ENCODE results near the gene LUZP2.

LUZP2 gene

GRCh38 chr11:24636291-24636629 lies 139.4 kb downstream of the LUZP2 start:
- DNase-seq, result no peak

GRCh38 chr11:24637520-24637919 lies 140.7 kb downstream of the LUZP2 start:
- no peak for DNase-seq

- no peak for DNase-seq
These were observed 145.8 kb downstream of the LUZP2 start for GRCh38 chr11:24642648-24643047.

GRCh38 chr11:24645563-24645962 lies 148.7 kb downstream of the LUZP2 start:
- DNase-seq, result no peak

GRCh38 chr11:24651873-24652272 lies 155.0 kb downstream of the LUZP2 start:
- DNase-seq, result no peak

GRCh38 chr11:24653901-24654300 lies 157.0 kb downstream of the LUZP2 start:
- DNase-seq, result no peak

GRCh38 chr11:24661331-24661730 lies 164.5 kb downstream of the LUZP2 start:
- no peak for DNase-seq

- DNase-seq, result no peak
These were observed 167.5 kb downstream of the LUZP2 start for GRCh38 chr11:24664399-24664798.

- no peak for DNase-seq
These were observed 170.6 kb downstream of the LUZP2 start for GRCh38 chr11:24667353-24667968.

GRCh38 chr11:24678703-24679348 lies 182.0 kb downstream of the LUZP2 start:
- no peak for DNase-seq

- no peak for DNase-seq
These were observed 183.0 kb downstream of the LUZP2 start for GRCh38 chr11:24679821-24680351.

GRCh38 chr11:24683583-24683982 lies 186.7 kb downstream of the LUZP2 start:
- DNase-seq, result no peak

GRCh38 chr11:24685821-24686220 lies 189.0 kb downstream of the LUZP2 start:
- no peak for DNase-seq

- DNase-seq, result no peak
These were observed 190.8 kb downstream of the LUZP2 start for GRCh38 chr11:24687531-24688147.

- DNase-seq, result no peak
These were observed 192.1 kb downstream of the LUZP2 start for GRCh38 chr11:24688981-24689380.

GRCh38 chr11:24697522-24698111 lies 200.8 kb downstream of the LUZP2 start:
- DNase-seq, result no peak

- no peak for DNase-seq
These were observed 207.9 kb downstream of the LUZP2 start for GRCh38 chr11:24704716-24705115.

- no peak for DNase-seq
These were observed 208.6 kb downstream of the LUZP2 start for GRCh38 chr11:24705474-24705873.

- DNase-seq, result no peak
These were observed 211.8 kb downstream of the LUZP2 start for GRCh38 chr11:24708616-24709015.

- DNase-seq, result no peak
These were observed 213.2 kb downstream of the LUZP2 start for GRCh38 chr11:24709928-24710565.

GRCh38 chr11:24714601-24715000 lies 217.7 kb downstream of the LUZP2 start:
- no peak for DNase-seq

- DNase-seq, result no peak
These were observed 219.6 kb downstream of the LUZP2 start for GRCh38 chr11:24716403-24716802.

- no peak for DNase-seq
These were observed 226.4 kb downstream of the LUZP2 start for GRCh38 chr11:24723231-24723630.
